Measurements from ENCODE around the gene ANKFY1.

The ANKFY1 gene

GRCh38 chr17:4130715-4131114 lies 133.1 kb downstream of the ANKFY1 start:
- DNase-seq (ENCODE audit: low read depth): no peak
- no peak overlapping the region for H3K4me3 ChIP-seq (ENCODE audit: low read depth, low read length)
- TF ChIP-seq CTCF (IDR thresholded peaks at IDR 0.05; ENCODE audit: control insufficient read depth, extremely low read depth, insufficient read depth): no peak

- DNase-seq (ENCODE audit: low read depth): no peak
- TF ChIP-seq CTCF (IDR thresholded peaks at IDR 0.05; ENCODE audit: control insufficient read depth, extremely low read depth, insufficient read depth): no peak
- H3K4me3 ChIP-seq (ENCODE audit: low read depth, low read length): no peak overlapping the region
These were observed 136.2 kb downstream of the ANKFY1 start for GRCh38 chr17:4127555-4127954.

- TF ChIP-seq CTCF (IDR thresholded peaks at IDR 0.05; ENCODE audit: control insufficient read depth, extremely low read depth, insufficient read depth): no peak
- no peak for DNase-seq (ENCODE audit: low read depth)
- H3K4me3 ChIP-seq (ENCODE audit: low read depth, low read length): no peak overlapping the region
These were observed 138.2 kb downstream of the ANKFY1 start for GRCh38 chr17:4125552-4125951.

- DNase-seq (ENCODE audit: low read depth): no peak
- TF ChIP-seq CTCF (IDR thresholded peaks at IDR 0.05; ENCODE audit: control insufficient read depth, extremely low read depth, insufficient read depth): no peak
- no peak overlapping the region for H3K4me3 ChIP-seq (ENCODE audit: low read depth, low read length)
These were observed 138.8 kb downstream of the ANKFY1 start for GRCh38 chr17:4124999-4125398.

GRCh38 chr17:4120332-4120731 lies 143.4 kb downstream of the ANKFY1 start:
- DNase-seq (ENCODE audit: low read depth): no peak
- no peak overlapping the region for H3K4me3 ChIP-seq (ENCODE audit: low read depth, low read length)
- no peak for TF ChIP-seq CTCF (IDR thresholded peaks at IDR 0.05; ENCODE audit: control insufficient read depth, extremely low read depth, insufficient read depth)

- no peak for TF ChIP-seq CTCF (IDR thresholded peaks at IDR 0.05; ENCODE audit: control insufficient read depth, extremely low read depth, insufficient read depth)
- no peak for DNase-seq (ENCODE audit: low read depth)
These were observed 144.5 kb downstream of the ANKFY1 start for GRCh38 chr17:4119299-4119698.

GRCh38 chr17:4118015-4118743 lies 145.6 kb downstream of the ANKFY1 start:
- H3K4me3 ChIP-seq (ENCODE audit: low read depth, low read length): no peak overlapping the region
- DNase-seq (ENCODE audit: low read depth): no peak
- TF ChIP-seq CTCF (IDR thresholded peaks at IDR 0.05; ENCODE audit: control insufficient read depth, extremely low read depth, insufficient read depth): no peak

More at GRCh38 chr17:4119299-4119698, 144.5 kb downstream of the ANKFY1 start:
- H3K4me3 ChIP-seq (ENCODE audit: low read depth, low read length): no peak overlapping the region
